Measurements from ENCODE around the gene POLD2.

POLD2 gene

GRCh38 chr7:44101303-44101965 lies 21.9 kb downstream of the POLD2 start:
- no peak for DNase-seq

GRCh38 chr7:44100458-44101302 lies 22.7 kb downstream of the POLD2 start:
- DNase-seq: no peak

- DNase-seq: no peak
Measured at GRCh38 chr7:44099669-44100068, 23.7 kb downstream of the POLD2 start.

GRCh38 chr7:44098092-44099068 lies 25.0 kb downstream of the POLD2 start:
- DNase-seq: no peak

GRCh38 chr7:44097064-44097932 lies 26.1 kb downstream of the POLD2 start:
- DNase-seq: no peak

GRCh38 chr7:44096326-44096881 lies 26.9 kb downstream of the POLD2 start:
- DNase-seq: no peak

- DNase-seq: no peak
Measured at GRCh38 chr7:44095781-44096180, 27.6 kb downstream of the POLD2 start.

GRCh38 chr7:44094883-44095592 lies 28.3 kb downstream of the POLD2 start:
- no peak for DNase-seq

- DNase-seq: no peak
Measured at GRCh38 chr7:44094365-44094764, 29.0 kb downstream of the POLD2 start.

GRCh38 chr7:44093102-44093641 lies 30.2 kb downstream of the POLD2 start:
- DNase-seq: no peak

GRCh38 chr7:44087911-44088838 lies 35.2 kb downstream of the POLD2 start:
- DNase-seq: no peak

- DNase-seq: no peak
Measured at GRCh38 chr7:44086627-44087026, 36.7 kb downstream of the POLD2 start.

- no peak for DNase-seq
Measured at GRCh38 chr7:44085546-44085945, 37.8 kb downstream of the POLD2 start.

- DNase-seq: no peak
Measured at GRCh38 chr7:44084701-44085100, 38.6 kb downstream of the POLD2 start.

GRCh38 chr7:44083796-44084195 lies 39.6 kb downstream of the POLD2 start:
- no peak for DNase-seq

GRCh38 chr7:44082541-44083207 lies 40.7 kb downstream of the POLD2 start:
- peak; percentile 98 for DNase-seq

- no peak for DNase-seq
Measured at GRCh38 chr7:44081266-44081748, 42.0 kb downstream of the POLD2 start.

GRCh38 chr7:44080686-44081265 lies 42.6 kb downstream of the POLD2 start:
- DNase-seq: no peak

GRCh38 chr7:44080118-44080517 lies 43.2 kb downstream of the POLD2 start:
- DNase-seq: no peak
